ENCODE measurements around the gene RBFOX2.
"Not testable (repeated sequence)": the region's sequence is repeated elsewhere in the genome, so short reads cannot be mapped to it uniquely, and the experiment has no call there.

The RBFOX2 gene

GRCh38 chr22:35754761-35755160 is 273.9 kb downstream of the RBFOX2 start:
- no peak for DNase-seq

- no peak for DNase-seq
Measured at GRCh38 chr22:35752863-35753189, 275.8 kb downstream of the RBFOX2 start.

GRCh38 chr22:35752006-35752862 is 276.4 kb downstream of the RBFOX2 start:
- no peak for DNase-seq

GRCh38 chr22:35749808-35750207 is 278.8 kb downstream of the RBFOX2 start:
- DNase-seq = no peak

GRCh38 chr22:35746946-35747703 is 281.5 kb downstream of the RBFOX2 start:
- no peak for DNase-seq

- DNase-seq = no peak
Measured at GRCh38 chr22:35746248-35746647, 282.4 kb downstream of the RBFOX2 start.

GRCh38 chr22:35743326-35743860 is 285.2 kb downstream of the RBFOX2 start:
- DNase-seq = no peak

- no peak for DNase-seq
Measured at GRCh38 chr22:35742342-35743100, 286.1 kb downstream of the RBFOX2 start.

GRCh38 chr22:35740616-35741015 is 288.0 kb downstream of the RBFOX2 start:
- no peak for DNase-seq

- DNase-seq = no peak
Measured at GRCh38 chr22:35739931-35740380, 288.7 kb downstream of the RBFOX2 start.

GRCh38 chr22:35739076-35739930 is 289.3 kb downstream of the RBFOX2 start:
- DNase-seq = no peak

- not testable (repeated sequence) for DNase-seq
Measured at GRCh38 chr22:35737886-35738285, 290.7 kb downstream of the RBFOX2 start.

GRCh38 chr22:35736701-35737100 is 291.9 kb downstream of the RBFOX2 start:
- no peak for DNase-seq

- no peak for DNase-seq
Measured at GRCh38 chr22:35736166-35736565, 292.5 kb downstream of the RBFOX2 start.

GRCh38 chr22:35735542-35735941 is 293.1 kb downstream of the RBFOX2 start:
- DNase-seq = no peak

- DNase-seq = no peak
Measured at GRCh38 chr22:35734517-35734827, 294.2 kb downstream of the RBFOX2 start.

- no peak for DNase-seq
Measured at GRCh38 chr22:35733791-35734516, 294.7 kb downstream of the RBFOX2 start.

GRCh38 chr22:35733036-35733435 is 295.6 kb downstream of the RBFOX2 start:
- no peak for DNase-seq

- no peak for DNase-seq
Measured at GRCh38 chr22:35732116-35732515, 296.5 kb downstream of the RBFOX2 start.

- DNase-seq = no peak
Measured at GRCh38 chr22:35731321-35731720, 297.3 kb downstream of the RBFOX2 start.

- DNase-seq = no peak
Measured at GRCh38 chr22:35729309-35729698, 299.3 kb downstream of the RBFOX2 start.
